ENCODE data around the gene PEG3.
"Not testable (repeated sequence)": the region's sequence is repeated elsewhere in the genome, so short reads cannot be mapped to it uniquely, and the experiment has no call there.

Gene PEG3

GRCh38 chr19:56864443-56865125 is 24.1 kb upstream of the PEG3 start:
- Histone ChIP-seq H3K4me3 (replicated peaks; ENCODE audit: low read depth, low read length) (no peak overlapping the region), H3K27me3 (replicated peaks; ENCODE audit: control insufficient read depth, insufficient read depth, low read length) (no peaks in the 10 kb centered on the region), H3K36me3 (ENCODE audit: control insufficient read depth, insufficient read depth, low read length) (no peaks in the 10 kb centered on the region)
- no peak for DNase-seq (ENCODE audit: extremely low read depth, insufficient read length)
- no peak for TF ChIP-seq CTCF (IDR thresholded peaks at IDR 0.05; ENCODE audit: insufficient read depth, low read length, poor library complexity, severe bottlenecking)

- Histone ChIP-seq H3K36me3 (ENCODE audit: control insufficient read depth, insufficient read depth, low read length) (no peaks in the 10 kb centered on the region), H3K27me3 (replicated peaks; ENCODE audit: control insufficient read depth, insufficient read depth, low read length) (no peaks in the 10 kb centered on the region), H3K4me3 (replicated peaks; ENCODE audit: low read depth, low read length) (no peak overlapping the region)
- DNase-seq (ENCODE audit: extremely low read depth, insufficient read length) = no peak
- TF ChIP-seq CTCF (IDR thresholded peaks at IDR 0.05; ENCODE audit: insufficient read depth, low read length, poor library complexity, severe bottlenecking) = no peak
Measured at GRCh38 chr19:56862741-56863140, 22.2 kb upstream of the PEG3 start.

GRCh38 chr19:56860409-56860808 is 19.9 kb upstream of the PEG3 start:
- not testable (repeated sequence) for H3K36me3 ChIP-seq (ENCODE audit: control insufficient read depth, insufficient read depth, low read length); H3K4me3 ChIP-seq (replicated peaks; ENCODE audit: low read depth, low read length); H3K27me3 ChIP-seq (replicated peaks; ENCODE audit: control insufficient read depth, insufficient read depth, low read length); DNase-seq (ENCODE audit: extremely low read depth, insufficient read length)

GRCh38 chr19:56858026-56858425 is 17.5 kb upstream of the PEG3 start:
- no peaks in the 10 kb centered on the region for H3K36me3 ChIP-seq (ENCODE audit: control insufficient read depth, insufficient read depth, low read length)
- no peaks in the 10 kb centered on the region for H3K27me3 ChIP-seq (replicated peaks; ENCODE audit: control insufficient read depth, insufficient read depth, low read length)
- no peak for DNase-seq (ENCODE audit: extremely low read depth, insufficient read length)
- no peak for TF ChIP-seq CTCF (IDR thresholded peaks at IDR 0.05; ENCODE audit: insufficient read depth, low read length, poor library complexity, severe bottlenecking)
- no peak overlapping the region for H3K4me3 ChIP-seq (replicated peaks; ENCODE audit: low read depth, low read length)

- TF ChIP-seq CTCF (IDR thresholded peaks at IDR 0.05; ENCODE audit: insufficient read depth, low read length, poor library complexity, severe bottlenecking) = no peak
- no peaks in the 10 kb centered on the region for H3K27me3 ChIP-seq (replicated peaks; ENCODE audit: control insufficient read depth, insufficient read depth, low read length)
- no peak for DNase-seq (ENCODE audit: extremely low read depth, insufficient read length)
- no peaks in the 10 kb centered on the region for H3K36me3 ChIP-seq (ENCODE audit: control insufficient read depth, insufficient read depth, low read length)
- H3K4me3 ChIP-seq (replicated peaks; ENCODE audit: low read depth, low read length) = no peak overlapping the region
Measured at GRCh38 chr19:56856822-56857221, 16.3 kb upstream of the PEG3 start.

- H3K4me3 ChIP-seq (replicated peaks; ENCODE audit: low read depth, low read length); H3K27me3 ChIP-seq (replicated peaks; ENCODE audit: control insufficient read depth, insufficient read depth, low read length); H3K36me3 ChIP-seq (ENCODE audit: control insufficient read depth, insufficient read depth, low read length); DNase-seq (ENCODE audit: extremely low read depth, insufficient read length): not testable (repeated sequence)
Measured at GRCh38 chr19:56852361-56852760, 11.8 kb upstream of the PEG3 start.

- no peaks in the 10 kb centered on the region for H3K36me3 ChIP-seq (ENCODE audit: control insufficient read depth, insufficient read depth, low read length)
- H3K4me3 ChIP-seq (replicated peaks; ENCODE audit: low read depth, low read length) = no peak overlapping the region
- H3K27me3 ChIP-seq (replicated peaks; ENCODE audit: control insufficient read depth, insufficient read depth, low read length) = no peaks in the 10 kb centered on the region
- TF ChIP-seq CTCF (IDR thresholded peaks at IDR 0.05; ENCODE audit: insufficient read depth, low read length, poor library complexity, severe bottlenecking) = no peak
- no peak for DNase-seq (ENCODE audit: extremely low read depth, insufficient read length)
Measured at GRCh38 chr19:56848166-56848565, 7.6 kb upstream of the PEG3 start.
